Heart left ventricle (tissue), 16 donors: Measurements from ENCODE around the gene FAM219A. TPM values are rescaled to one million over a fixed set of nuclear protein-coding genes. Genes with fewer than 3 reads are reported as not detected.

ENCODE experiments used
- ATAC-seq, 4 donors: fragments of 200-7000 bp; cut with Tn5 transposase; one replicate each; pipeline ENCODE4 v1.9.1; 2020 to 2022; ENCODE audit warnings: moderate library complexity in 4 of 4, mild to moderate bottlenecking in 3 of 4, moderate number of reproducible peaks in 1 of 4
- DNase-seq, 5 donors: peaks; one replicate each; pipeline ENCODE4 v3.0.0-alpha.2; 2020
- H3K27ac ChIP-seq, 12 donors: fragments of 200-600 bp; sonication (generic) in 4 of 12; one replicate each; pipeline versions ENCODE4 v1.5.0 to v1.8.0; 2016 to 2022; ENCODE audit warnings: mild to moderate bottlenecking in 2 of 12
- H3K27me3 ChIP-seq, 9 donors: fragments of 200-600 bp; sonication (generic) in 2 of 9; one replicate each; pipeline versions ENCODE4 v1.5.1 to v1.8.0; 2016 to 2022; ENCODE audit warnings: mild to moderate bottlenecking in 3 of 9
- H3K36me3 ChIP-seq, 9 donors: fragments of 200-600 bp; sonication (generic) in 2 of 9; one replicate each; pipeline versions ENCODE4 v1.5.0 to v1.8.0; 2018 to 2022; ENCODE audit warnings: mild to moderate bottlenecking in 2 of 9
- H3K4me1 ChIP-seq, 12 donors: fragments of 200-600 bp; sonication (generic) in 4 of 12; one replicate each; pipeline versions ENCODE4 v1.5.0 to v1.8.0; 2016 to 2022; ENCODE audit warnings: mild to moderate bottlenecking in 3 of 12
- H3K4me3 ChIP-seq, 12 donors: fragments of 200-600 bp; sonication (generic) in 4 of 12; one replicate each; pipeline versions ENCODE4 v1.5.0 to v1.8.0; 2017 to 2022; ENCODE audit warnings: mild to moderate bottlenecking in 9 of 12, moderate library complexity in 4 of 12
- H3K9me3 ChIP-seq, 12 donors: fragments of 200-600 bp; sonication (generic) in 4 of 12; one replicate each; pipeline versions ENCODE4 v1.5.0 to v1.8.0; 2016 to 2022; ENCODE audit warnings: mild to moderate bottlenecking in 1 of 12
- CTCF ChIP-seq, 12 donors: fragments of 200-600 bp; sonication (generic) in 4 of 12; IDR thresholded peaks; one replicate each; pipeline versions ENCODE4 v1.5.0 to v1.8.0; 2018 to 2022; ENCODE audit warnings: antibody characterized with exemption in 12 of 12, mild to moderate bottlenecking in 5 of 12
- POLR2A ChIP-seq, 2 donors: fragments of 450-650 bp; IDR thresholded peaks; one replicate each; pipeline ENCODE4 v1.6.1; 2017; ENCODE audit warnings: antibody characterized with exemption in 2 of 2, mild to moderate bottlenecking in 2 of 2, moderate library complexity in 2 of 2
- WGBS, 4 donors: extraction: QIAGEN DNeasy Blood & Tissue Kit in 2 of 4; methylation state at CpG; one replicate each; pipeline versions ENCODE4 v1.1.5 to v1.1.7; 2013 to 2018; 5-methylcytosine and 5-hydroxymethylcytosine counted together
- intact Hi-C, 10 donors: fragments of 100-400 bp; cut with DNase I; formaldehyde crosslinking; loops; one replicate each; pipeline versions ENCODE4 v1.11.1 to v1.14.2; 2022
- polyA plus RNA-seq, 2 donors: library from polyadenylated mRNA; stranded (reverse); fragments of 200-250 nt; gene quantifications; one replicate each; pipeline ENCODE4 v1.2.3, GENCODE V29; 2013
- total RNA-seq, 9 donors: library from RNA; depleted of rRNA in 2 of 9; stranded (reverse); fragments of >200 nt in 2 of 9; fragmentation: NEBNext Ultra II Directional in 3 of 9; extraction: Animal tissue kit (Norgen Biotek cat#: 25700) in 3 of 9; gene quantifications; one replicate each; pipeline versions ENCODE4 v1.1.0 to v1.2.4, GENCODE V29; 2016 to 2023
- donor health status: ischemic (EF 13 %, LVEDD 7.1; RV severe dilation, severe dysfunction).
- donor health status: healthy with polysubstance abuse.
- donor health status: DM: no; HTN: yes; CAD: no.
- donor health status: DM: no; HTN: no; CAD: no.
- donor health status: ischemic (EF 25% LVEDD 6.9; RV normal size, moderate dysfunction).
- donor health status: ischemic (EF 25% LVEDD 5.7; RV mildly dilated, moderate dysfunction).
- donor health status: healthy.
- donor health status: DM: yes; HTN: yes; CAD: no.
- donor health status: ischemic (EF 35%, LVEDD 5.7; RV mildly dilated, moderate dysfunction).
- donor health status: nonischemic (EF 11% LVEDD 7.7; RV severe dilation, severe dysfunction).
- donor health status: DM: yes; HTN: yes; CAD: no.
- donor health status: PGD.
- donor health status: ischemic (EF 29% LVEDD 5.4; RV normal size, mild dysfunction).
- donor health status: nonischemic (EF 23%, LVEDD 6.1; RV moderate dilation, normal function).

FAM219A gene
- total and polyA plus RNA-seq, 11 donors = 12.7 to 39.1 (median 25.9) TPM

- Histone ChIP-seq H3K4me1 (peaks cover 0 to 48% (median 25%) of the 10 kb centered on the region in 12 donors), H3K9me3 (no peaks in the 10 kb centered on the region), H3K36me3 (peaks cover 0 to 16% (median 2%) of the 10 kb centered on the region in 9 donors), H3K27ac (peak overlapping the region; percentile 31 to 85 (median 76)), H3K4me3 (peak overlapping the region; percentile 57 to 90 (median 80)), H3K27me3 (peaks cover 0 to 9% (median 0%) of the 10 kb centered on the region in 9 donors)
- WGBS, 4 donors = 12 to 27% (median 13%) methylated on average over 10 to 22 of the region's 22 CpGs
- DNase-seq (peak; percentile 61 to 82 (median 66)), ATAC-seq (peak in 3 of 4 donors; percentile 23 to 53 (median 34))
- intact Hi-C loops = loop anchor here in 6 of 10 donors (5.0 kb wide), 3 partner anchors 119 to 249 kb away; partner anchors contain the start of gene DCAF12 (in 1 of the 6)
- TF ChIP-seq CTCF (IDR thresholded peaks at IDR 0.05) (peak in 4 of 12 donors; percentile 27 to 40 (median 30)), POLR2A (IDR thresholded peaks at IDR 0.05) (no peak)
Measured at GRCh38 chr9:34375901-34376595, 82.3 kb downstream of the FAM219A start.

- Histone ChIP-seq H3K4me1 (peaks cover 0 to 42% (median 18%) of the 10 kb centered on the region in 12 donors), H3K36me3 (peaks cover 0 to 23% (median 6%) of the 10 kb centered on the region in 9 donors), H3K9me3 (no peaks in the 10 kb centered on the region), H3K27ac (no peak overlapping the region), H3K27me3 (peaks cover 0 to 9% (median 0%) of the 10 kb centered on the region in 9 donors), H3K4me3 (no peak overlapping the region)
- ATAC-seq (no peak), DNase-seq (no peak)
- 66 to 76% (median 67%) methylated on average over 5 of the region's 5 CpGs for WGBS, 4 donors
- intact Hi-C loops = loop anchor here in 6 of 10 donors (5.0 kb wide), 3 partner anchors 118 to 248 kb away; partner anchors contain the start of gene DCAF12 (in 1 of the 6)
- TF ChIP-seq POLR2A (IDR thresholded peaks at IDR 0.05) (no peak), CTCF (IDR thresholded peaks at IDR 0.05) (no peak)
Measured at GRCh38 chr9:34374905-34375552, 83.3 kb downstream of the FAM219A start.

GRCh38 chr9:34374339-34374738 is 84.0 kb downstream of the FAM219A start:
- Histone ChIP-seq H3K4me1 (peaks cover 0 to 35% (median 14%) of the 10 kb centered on the region in 12 donors), H3K4me3 (no peak overlapping the region), H3K36me3 (peaks cover 0 to 23% (median 6%) of the 10 kb centered on the region in 9 donors), H3K27me3 (peaks cover 0 to 9% (median 0%) of the 10 kb centered on the region in 9 donors), H3K9me3 (no peaks in the 10 kb centered on the region), H3K27ac (no peak overlapping the region)
- ATAC-seq (no peak), DNase-seq (no peak)
- TF ChIP-seq CTCF (IDR thresholded peaks at IDR 0.05) = no peak
- no peak for TF ChIP-seq POLR2A (IDR thresholded peaks at IDR 0.05)
- 89 to 99% (median 96%) methylated on average over 3 of the region's 3 CpGs for WGBS, 4 donors
- intact Hi-C loops = no loop called here

GRCh38 chr9:34373749-34374148 is 84.6 kb downstream of the FAM219A start:
- no peak for TF ChIP-seq CTCF (IDR thresholded peaks at IDR 0.05)
- no peak for TF ChIP-seq POLR2A (IDR thresholded peaks at IDR 0.05)
- peaks cover 0 to 23% (median 6%) of the 10 kb centered on the region in 9 donors for H3K36me3 ChIP-seq
- no peak for DNase-seq
- no peaks in the 10 kb centered on the region for H3K9me3 ChIP-seq
- WGBS, 4 donors = 94 to 98% (median 96%) methylated on average over 2 of the region's 2 CpGs
- H3K4me3 ChIP-seq = no peak overlapping the region
- peaks cover 0 to 32% (median 12%) of the 10 kb centered on the region in 12 donors for H3K4me1 ChIP-seq
- H3K27ac ChIP-seq = peak overlapping the region in 1 of 12 donors; percentile 5
- intact Hi-C loops = no loop called here
- no peak for ATAC-seq
- H3K27me3 ChIP-seq = peaks cover 0 to 9% (median 0%) of the 10 kb centered on the region in 9 donors
